Measurements from ENCODE around the gene EML6. TPM values are rescaled to one million over a fixed set of nuclear protein-coding genes. Genes with fewer than 3 reads are reported as not detected.

Gene EML6
- polyA plus RNA-seq, 2 of the 4 experiments (the other 2 are of a cell fraction): 1.4 to 1.5 TPM

DNA sequence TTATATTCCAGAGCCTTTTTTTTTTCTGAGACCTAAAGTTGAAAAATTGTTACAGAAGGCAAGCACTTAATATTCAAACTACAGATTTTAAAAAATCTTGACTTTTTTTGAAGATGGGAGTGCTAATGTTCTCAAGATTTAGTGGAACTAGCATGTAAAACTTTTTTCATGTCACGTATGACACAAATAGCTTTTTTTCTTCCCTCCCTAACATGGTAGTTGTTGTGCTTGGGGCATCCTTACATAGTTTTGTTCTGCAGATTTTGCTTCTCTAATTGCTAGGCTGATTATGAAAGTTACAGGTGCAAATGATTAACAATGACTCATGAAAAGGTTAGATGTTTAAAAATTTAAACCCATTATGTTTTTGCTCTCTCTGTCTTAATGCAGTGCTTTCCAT lies 3.0 kb downstream of the EML6 start:
- FAIRE-seq (no peak), ATAC-seq (no peak), DNase-seq (ENCODE audit: low read depth in 1 of 2, low spot score in 1 of 2) (no peak)
- Histone ChIP-seq H3K27ac (no peak overlapping the region), H3K4me1 (peaks cover 21% of the 10 kb centered on the region), H3K4me2 (no peak overlapping the region), H3K9me3 (no peaks in the 10 kb centered on the region), H3K4me3 (no peak overlapping the region)
- TF ChIP-seq HDAC2 (IDR thresholded peaks at IDR 0.05): no peak
- no peak for TF ChIP-seq FOSL2 (IDR thresholded peaks at IDR 0.05)
- 0 out of 2 replicates have a peak, but pooled peaks have one; percentile 5 for TF ChIP-seq FOSL2 (CRISPR knock-in tag; IDR thresholded peaks at IDR 0.05)
- WGBS (ENCODE audit: missing lambda C conversion rate): 88% methylated on average over 1 of the region's 1 CpG
- CTCF ChIA-PET: interaction anchor here (1.2 to 1.7 kb wide), 2 partner anchors 22 to 112 kb away, joined by 3 to 4 read pairs; no protein-coding TSS in a partner anchor
- POLR2A ChIA-PET: no interaction called here

DNA sequence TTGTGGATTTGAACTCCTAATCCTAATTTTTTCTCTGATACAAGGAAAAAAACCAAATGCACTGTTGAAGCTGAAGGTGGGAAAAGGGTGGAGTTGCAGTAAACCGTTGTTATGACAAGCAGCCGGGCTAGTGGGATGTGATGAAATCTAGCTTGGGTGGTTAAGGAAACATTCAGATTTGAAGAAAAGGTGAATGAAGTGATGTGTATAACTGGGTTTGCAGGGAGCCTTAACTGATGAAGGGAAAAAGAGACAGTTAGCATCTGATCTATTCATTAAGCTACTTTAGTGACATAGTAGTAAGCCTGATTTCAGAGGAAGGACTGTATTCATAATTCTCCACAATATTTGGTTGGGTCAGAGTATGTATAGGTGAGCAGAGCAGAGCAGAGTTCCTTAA lies 3.5 kb downstream of the EML6 start:
- TF ChIP-seq, protein P1, sequence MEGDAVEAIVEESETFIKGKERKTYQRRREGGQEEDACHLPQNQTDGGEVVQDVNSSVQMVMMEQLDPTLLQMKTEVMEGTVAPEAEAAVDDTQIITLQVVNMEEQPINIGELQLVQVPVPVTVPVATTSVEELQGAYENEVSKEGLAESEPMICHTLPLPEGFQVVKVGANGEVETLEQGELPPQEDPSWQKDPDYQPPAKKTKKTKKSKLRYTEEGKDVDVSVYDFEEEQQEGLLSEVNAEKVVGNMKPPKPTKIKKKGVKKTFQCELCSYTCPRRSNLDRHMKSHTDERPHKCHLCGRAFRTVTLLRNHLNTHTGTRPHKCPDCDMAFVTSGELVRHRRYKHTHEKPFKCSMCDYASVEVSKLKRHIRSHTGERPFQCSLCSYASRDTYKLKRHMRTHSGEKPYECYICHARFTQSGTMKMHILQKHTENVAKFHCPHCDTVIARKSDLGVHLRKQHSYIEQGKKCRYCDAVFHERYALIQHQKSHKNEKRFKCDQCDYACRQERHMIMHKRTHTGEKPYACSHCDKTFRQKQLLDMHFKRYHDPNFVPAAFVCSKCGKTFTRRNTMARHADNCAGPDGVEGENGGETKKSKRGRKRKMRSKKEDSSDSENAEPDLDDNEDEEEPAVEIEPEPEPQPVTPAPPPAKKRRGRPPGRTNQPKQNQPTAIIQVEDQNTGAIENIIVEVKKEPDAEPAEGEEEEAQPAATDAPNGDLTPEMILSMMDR (IDR thresholded peaks at IDR 0.05): no peak
- no peak for TF ChIP-seq TP53 (CRISPR knock-in tag; IDR thresholded peaks at IDR 0.05)
- no peak for TF ChIP-seq MAX (IDR thresholded peaks at IDR 0.05)
- TF ChIP-seq RNF2 (IDR thresholded peaks at IDR 0.05; ENCODE audit: borderline replicate concordance, low read depth): no peak
- TF ChIP-seq HEYL (CRISPR knock-in tag; IDR thresholded peaks at IDR 0.05): no peak
- no peak for TF ChIP-seq POLR2AphosphoS2 (conservative IDR thresholded peaks at IDR 0.05; ENCODE audit: low read length)
- no peak for TF ChIP-seq GATA3 (IDR thresholded peaks at IDR 0.05; ENCODE audit: borderline replicate concordance)
- TF ChIP-seq NFE2L2 (conservative IDR thresholded peaks at IDR 0.05; ENCODE audit: low read length): no peak
- TF ChIP-seq EHMT2 (IDR thresholded peaks at IDR 0.05; ENCODE audit: low read depth): no peak
- TF ChIP-seq EHF (CRISPR knock-in tag; IDR thresholded peaks at IDR 0.05): no peak
- TF ChIP-seq CBX2 (IDR thresholded peaks at IDR 0.05; ENCODE audit: borderline replicate concordance, low read depth): no peak
- Histone ChIP-seq H3K9me3 (no peaks in the 10 kb centered on the region), H3K27ac (no peak overlapping the region), H3K4me1 (peaks cover 21% of the 10 kb centered on the region), H3K4me3 (no peak overlapping the region), H3K4me2 (no peak overlapping the region)
- WGBS (ENCODE audit: missing lambda C conversion rate): 64% methylated on average over 2 of the region's 2 CpGs
- no peak for FAIRE-seq
- ATAC-seq: no peak
- no peak for DNase-seq (ENCODE audit: low read depth in 1 of 2, low spot score in 1 of 2)
- ChIA-PET POLR2A (no interaction called here), CTCF (interaction anchor here (0.8 to 1.7 kb wide), 4 partner anchors 23 to 620 kb away, joined by 3 to 5 read pairs (median 4); no protein-coding TSS in a partner anchor)

DNA sequence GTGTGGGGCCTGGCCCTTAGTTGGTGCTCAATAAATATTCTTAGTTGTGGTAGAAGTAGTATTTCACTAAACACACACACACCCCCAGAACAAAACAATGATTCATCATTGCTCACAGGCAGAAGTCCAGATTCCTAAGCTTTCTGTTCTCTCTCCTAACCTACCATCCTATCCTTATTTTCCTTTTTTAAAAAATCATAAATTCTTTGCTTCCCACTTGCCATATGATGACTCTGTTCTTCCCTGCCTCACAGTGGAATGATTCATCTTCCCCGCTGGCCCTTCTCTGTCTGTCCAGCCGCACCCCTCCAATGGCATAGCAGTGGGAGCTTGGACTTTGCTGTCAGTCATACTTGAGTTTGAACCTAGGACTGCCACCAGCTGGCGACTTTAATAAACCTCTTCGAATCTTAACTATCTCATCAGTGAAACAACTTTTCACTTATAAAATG lies 5.2 kb downstream of the EML6 start:
- no peak overlapping the region for H3K27ac ChIP-seq
- ATAC-seq (peak; percentile 78), FAIRE-seq (peak; percentile 23), DNase-seq (ENCODE audit: low read depth in 1 of 2, low spot score in 1 of 2) (peak; percentile 35 to 79)
- H3K9me3 ChIP-seq: no peaks in the 10 kb centered on the region
- H3K4me2 ChIP-seq: peak overlapping the region; percentile 55
- TF ChIP-seq MAX (IDR thresholded peaks at IDR 0.05): 0 out of 2 replicates have a peak, but pooled peaks have one; percentile 28
- TF ChIP-seq PBX3 (IDR thresholded peaks at IDR 0.05): 0 out of 2 replicates have a peak, but pooled peaks have one; percentile 46
- TF ChIP-seq NPAS2 (CRISPR knock-in tag; IDR thresholded peaks at IDR 0.05; ENCODE audit: borderline replicate concordance): no peak
- TF ChIP-seq JUNB (IDR thresholded peaks at IDR 0.05): peak; percentile 82
- TF ChIP-seq, protein P1 (IDR thresholded peaks at IDR 0.05): peak; percentile 35; the same call in 2 of the 3 replicates
- TF ChIP-seq RAD21 (conservative IDR thresholded peaks at IDR 0.05 in 1 of 2, IDR thresholded peaks at IDR 0.05 in 1 of 2): peak; percentile 16 to 21; a peak in 2 of 5 replicates
- no peak for TF ChIP-seq CHD2 (IDR thresholded peaks at IDR 0.05; ENCODE audit: low read length, partially characterized antibody)
- no peak for TF ChIP-seq JUN (IDR thresholded peaks at IDR 0.05)
- TF ChIP-seq FOSL2 (IDR thresholded peaks at IDR 0.05): peak; percentile 83
- peak; percentile 72 for TF ChIP-seq FOSL2 (CRISPR knock-in tag; IDR thresholded peaks at IDR 0.05)
- CTCF ChIA-PET: interaction anchor here (0.8 to 2.0 kb wide), 8 partner anchors 9 to 204 kb away, joined by 3 to 6 read pairs (median 4); no protein-coding TSS in a partner anchor
- peaks cover 16% of the 10 kb centered on the region for H3K4me1 ChIP-seq
- 13% methylated on average over 4 of the region's 4 CpGs for WGBS (ENCODE audit: missing lambda C conversion rate)
- H3K4me3 ChIP-seq: no peak overlapping the region
- POLR2A ChIA-PET: no interaction called here

Data from A549 (cell line).